Measurements from ENCODE around the gene DLGAP1. TPM values are rescaled to one million over a fixed set of nuclear protein-coding genes. Genes with fewer than 3 reads are reported as not detected.
A peak's percentile ranks its signal among the peaks of the same experiment; 100 is the strongest.

The DLGAP1 gene
- total and polyA plus RNA-seq, 2 of the 13 experiments (the other 11 are each of a cell fraction or from before 2014, with no cell fraction given), result 0.01 TPM; not detected in 1

DNA sequence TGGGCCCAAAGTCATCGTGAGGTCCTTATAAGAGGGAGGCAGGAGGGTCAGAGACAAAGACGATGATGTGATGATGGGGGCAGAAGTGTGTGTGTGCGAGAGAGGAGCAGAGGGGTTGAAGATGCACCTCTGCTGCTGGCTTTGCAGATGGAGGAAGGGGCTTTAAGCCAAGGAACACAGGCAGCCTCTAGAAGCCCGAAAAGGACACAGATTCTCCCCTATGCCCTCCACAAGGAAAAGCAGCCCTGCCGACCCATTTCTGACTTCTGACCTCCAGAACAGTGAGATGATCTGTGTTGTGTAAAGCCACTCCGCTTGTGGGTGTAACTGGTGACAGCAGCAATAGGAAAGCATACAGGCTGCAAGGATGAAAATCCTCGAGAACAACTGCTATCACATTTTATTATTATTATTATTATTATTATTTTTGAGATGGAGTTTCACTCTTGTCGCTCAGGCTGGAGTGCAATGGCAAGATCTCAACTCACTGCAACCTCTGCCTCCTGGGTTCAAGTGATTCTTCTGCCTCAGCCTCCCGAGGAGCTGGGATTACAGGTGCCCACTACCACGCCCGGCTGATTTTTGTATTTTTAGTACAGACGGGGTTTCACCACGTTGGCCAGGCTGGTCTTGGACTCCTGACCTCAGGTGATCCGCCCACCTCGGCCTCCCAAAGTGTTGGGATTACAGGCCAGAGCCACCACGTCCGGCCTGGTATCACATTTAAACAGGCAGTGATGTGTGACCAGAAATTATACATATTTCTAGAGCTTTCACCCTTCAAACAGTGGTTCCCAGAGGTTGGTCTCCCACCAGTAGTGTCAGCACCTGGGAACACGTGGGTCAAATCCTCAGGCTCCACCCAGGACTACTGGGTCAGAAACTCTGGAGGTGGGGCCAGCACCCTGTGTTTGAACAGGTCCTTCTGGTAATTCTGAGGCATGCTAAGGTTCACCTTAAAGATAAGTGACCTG is 834.7 kb downstream of the DLGAP1 start:
- Histone ChIP-seq H3K27me3 (ENCODE audit: control insufficient read depth in 1 of 2, insufficient read depth in 2 of 2, low read length in 2 of 2) (peaks cover 0 to 1% of the 10 kb centered on the region in 2 experiments; a peak in 1 of 5 replicates), H2AFZ (ENCODE audit: low read length) (no peak overlapping the region), H3K27ac (ENCODE audit: extremely low read length, insufficient read depth, low read length) (peak overlapping the region; percentile 51), H3K4me1 (ENCODE audit: insufficient read depth, low read length) (peaks cover 98% of the 10 kb centered on the region), H3K9me3 (ENCODE audit: low read length) (no peaks in the 10 kb centered on the region), H3K9ac (ENCODE audit: insufficient read depth, low read depth, low read length) (0 out of 2 replicates have a peak overlapping the region, but pooled peaks have one; percentile 1), H4K20me1 (ENCODE audit: insufficient read depth, low read length) (no peaks in the 10 kb centered on the region), H3K79me2 (ENCODE audit: insufficient read depth, low read length) (no peaks in the 10 kb centered on the region), H3K4me2 (ENCODE audit: low read depth, low read length) (no peak overlapping the region), H3K36me3 (replicated peaks in 1 of 2; ENCODE audit: control insufficient read depth in 1 of 2, insufficient read depth in 2 of 2, low read length in 2 of 2) (no peaks in the 10 kb centered on the region), H3K4me3 (replicated peaks in 1 of 3; ENCODE audit: insufficient read depth in 1 of 3, low read depth in 2 of 3, low read length in 3 of 3) (no peak overlapping the region)
- no peak for ATAC-seq
- ChIA-PET CTCF (ENCODE audit: low intra/inter-chr PET ratio, low total read pairs) (no interaction called here), POLR2A (interaction anchor here (1.1 to 5.6 kb wide), 4 partner anchors 14 to 45 kb away, joined by 3 to 107 read pairs (median 68); no protein-coding TSS in a partner anchor)
- 56% methylated on average over 17 of the region's 18 CpGs for WGBS (ENCODE audit: low lambda C conversion rate)
- FAIRE-seq, result no peak
- peak; percentile 46 for DNase-seq (ENCODE audit: low spot score)
- BruUV-seq (replicated peaks), result no TSS peak
- intact Hi-C loops (cut with micrococcal nuclease; ENCODE audit: unreplicated experiment), result no loop called here
- in situ Hi-C loops (cut with HindIII; ENCODE audit: extremely low pct_ligation_motif_present, low pct_unique_long_range_greater_than_20kb), result loop anchor here (10.0 to 25.0 kb wide), 2 partner anchors 166 to 583 kb away; partner anchors contain the start of gene TGIF1
- TF ChIP-seq KDM2A (CRISPR knock-in tag; IDR thresholded peaks at IDR 0.05; ENCODE audit: borderline replicate concordance, low read depth) (no peak), HNRNPL (IDR thresholded peaks at IDR 0.05; ENCODE audit: low read depth, low read length) (no peak), KLF16 (CRISPR knock-in tag; IDR thresholded peaks at IDR 0.05) (no peak; a peak in 1 of 4 replicates), ZNF275 (CRISPR knock-in tag; IDR thresholded peaks at IDR 0.05; ENCODE audit: borderline replicate concordance) (no peak), BCL3 (CRISPR knock-in tag; IDR thresholded peaks at IDR 0.05) (no peak), SMAD3 (CRISPR knock-in tag; IDR thresholded peaks at IDR 0.05) (no peak), HINFP (CRISPR knock-in tag; IDR thresholded peaks at IDR 0.05; ENCODE audit: low read depth) (no peak), YY1 (IDR thresholded peaks at IDR 0.05; ENCODE audit: insufficient read depth, insufficient replicate concordance, low read depth, low read length) (no peak), ATRX (CRISPR knock-in tag; IDR thresholded peaks at IDR 0.05; ENCODE audit: borderline replicate concordance) (no peak), ZNF282 (IDR thresholded peaks at IDR 0.05; ENCODE audit: partially characterized antibody) (no peak), RARG (CRISPR knock-in tag; IDR thresholded peaks at IDR 0.05; ENCODE audit: low read depth) (no peak), RBFOX2 (IDR thresholded peaks at IDR 0.05; ENCODE audit: low read depth, low read length) (0 out of 2 replicates have a peak, but pooled peaks have one; percentile 9), HNF4A (CRISPR knock-in tag; IDR thresholded peaks at IDR 0.05) (peak; percentile 66), MZF1 (CRISPR knock-in tag; IDR thresholded peaks at IDR 0.05; ENCODE audit: borderline replicate concordance) (no peak), SMARCC2 (IDR thresholded peaks at IDR 0.05) (no peak), ZNF550 (CRISPR knock-in tag; IDR thresholded peaks at IDR 0.05; ENCODE audit: borderline replicate concordance) (no peak), FOSL2 (CRISPR knock-in tag; IDR thresholded peaks at IDR 0.05) (no peak)
- TF ChIP-seq, protein P1, sequence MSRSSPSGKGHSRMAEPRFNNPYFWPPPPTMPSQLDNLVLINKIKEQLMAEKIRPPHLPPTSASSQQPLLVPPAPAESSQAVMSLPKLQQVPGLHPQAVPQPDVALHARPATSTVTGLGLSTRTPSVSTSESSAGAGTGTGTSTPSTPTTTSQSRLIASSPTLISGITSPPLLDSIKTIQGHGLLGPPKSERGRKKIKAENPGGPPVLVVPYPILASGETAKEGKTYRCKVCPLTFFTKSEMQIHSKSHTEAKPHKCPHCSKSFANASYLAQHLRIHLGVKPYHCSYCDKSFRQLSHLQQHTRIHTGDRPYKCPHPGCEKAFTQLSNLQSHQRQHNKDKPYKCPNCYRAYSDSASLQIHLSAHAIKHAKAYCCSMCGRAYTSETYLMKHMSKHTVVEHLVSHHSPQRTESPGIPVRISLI (CRISPR knock-in tag; IDR thresholded peaks at IDR 0.05; ENCODE audit: borderline replicate concordance), result no peak

Measured in HepG2 (cell line).